ENCODE results near the gene SCTR. TPM values are rescaled to one million over a fixed set of nuclear protein-coding genes. Genes with fewer than 3 reads are reported as not detected.

The SCTR gene
- total RNA-seq, 1 experiment from 2014 or later, result not detected

DNA sequence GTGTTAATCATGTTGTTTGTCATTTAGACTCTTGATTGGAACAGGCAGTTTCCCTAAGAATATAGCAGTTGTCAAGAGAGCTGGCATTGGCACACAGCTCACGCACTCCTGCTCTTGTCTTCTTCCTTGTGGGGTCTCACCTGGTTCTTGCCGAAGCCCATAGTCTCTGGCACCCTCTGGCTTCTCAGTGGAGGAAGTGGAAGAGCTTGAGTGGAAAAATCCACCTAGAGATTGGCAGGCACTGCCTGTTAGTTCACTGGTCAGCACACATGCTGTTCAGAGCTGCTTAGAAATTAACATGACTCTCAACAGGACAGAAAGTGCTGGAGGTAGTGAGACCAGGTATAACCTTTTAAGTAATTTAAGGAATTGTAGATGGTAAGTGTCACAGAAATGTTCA lies 28.3 kb downstream of the SCTR start:
- Histone ChIP-seq H3K27me3 (ENCODE audit: control insufficient read depth, insufficient read depth, low read length) (no peaks in the 10 kb centered on the region), H3K4me3 (ENCODE audit: low read depth in 2 of 2, low read length in 2 of 2) (no peak overlapping the region), H3K9me3 (ENCODE audit: control insufficient read depth, insufficient read depth, low read depth, low read length) (no peaks in the 10 kb centered on the region), H3K27ac (ENCODE audit: low read length) (no peak overlapping the region), H3K4me1 (ENCODE audit: control insufficient read depth, insufficient read depth, low read length) (peaks cover 12% of the 10 kb centered on the region), H3K36me3 (ENCODE audit: control insufficient read depth, insufficient read depth, low read length) (no peaks in the 10 kb centered on the region)
- BruUV-seq (replicated peaks), result no TSS peak
- ChIA-PET CTCF (no interaction called here), POLR2A (no interaction called here)
- intact Hi-C loops (cut with micrococcal nuclease; ENCODE audit: unreplicated experiment), result no loop called here
- TF ChIP-seq REST (IDR thresholded peaks at IDR 0.05; ENCODE audit: insufficient read depth in 1 of 2, low read depth in 2 of 2, low read length in 1 of 2), result no peak
- no peak for TF ChIP-seq SIN3A (IDR thresholded peaks at IDR 0.05; ENCODE audit: borderline replicate concordance, insufficient read depth, low read depth, low read length)
- no peak for TF ChIP-seq TCF7L2 (IDR thresholded peaks at IDR 0.05; ENCODE audit: low read depth, low read length)
- TF ChIP-seq POLR2AphosphoS5 (IDR thresholded peaks at IDR 0.05; ENCODE audit: low read depth, low read length), result no peak
- TF ChIP-seq, protein P1, sequence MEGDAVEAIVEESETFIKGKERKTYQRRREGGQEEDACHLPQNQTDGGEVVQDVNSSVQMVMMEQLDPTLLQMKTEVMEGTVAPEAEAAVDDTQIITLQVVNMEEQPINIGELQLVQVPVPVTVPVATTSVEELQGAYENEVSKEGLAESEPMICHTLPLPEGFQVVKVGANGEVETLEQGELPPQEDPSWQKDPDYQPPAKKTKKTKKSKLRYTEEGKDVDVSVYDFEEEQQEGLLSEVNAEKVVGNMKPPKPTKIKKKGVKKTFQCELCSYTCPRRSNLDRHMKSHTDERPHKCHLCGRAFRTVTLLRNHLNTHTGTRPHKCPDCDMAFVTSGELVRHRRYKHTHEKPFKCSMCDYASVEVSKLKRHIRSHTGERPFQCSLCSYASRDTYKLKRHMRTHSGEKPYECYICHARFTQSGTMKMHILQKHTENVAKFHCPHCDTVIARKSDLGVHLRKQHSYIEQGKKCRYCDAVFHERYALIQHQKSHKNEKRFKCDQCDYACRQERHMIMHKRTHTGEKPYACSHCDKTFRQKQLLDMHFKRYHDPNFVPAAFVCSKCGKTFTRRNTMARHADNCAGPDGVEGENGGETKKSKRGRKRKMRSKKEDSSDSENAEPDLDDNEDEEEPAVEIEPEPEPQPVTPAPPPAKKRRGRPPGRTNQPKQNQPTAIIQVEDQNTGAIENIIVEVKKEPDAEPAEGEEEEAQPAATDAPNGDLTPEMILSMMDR (IDR thresholded peaks at IDR 0.05), result no peak
- in situ Hi-C loops (cut with HindIII; ENCODE audit: low pct_unique_long_range_greater_than_20kb, low sequenced_read_pairs), result no loop called here
- no peak for DNase-seq (ENCODE audit: low read depth, low spot score)
- ATAC-seq, result no peak

- Histone ChIP-seq H3K27me3 (ENCODE audit: control insufficient read depth, insufficient read depth, low read length) (no peaks in the 10 kb centered on the region), H3K9me3 (ENCODE audit: control insufficient read depth, insufficient read depth, low read depth, low read length) (no peaks in the 10 kb centered on the region), H3K4me1 (ENCODE audit: control insufficient read depth, insufficient read depth, low read length) (peaks cover 12% of the 10 kb centered on the region), H3K36me3 (ENCODE audit: control insufficient read depth, insufficient read depth, low read length) (no peaks in the 10 kb centered on the region), H3K27ac (ENCODE audit: low read length) (no peak overlapping the region), H3K4me3 (ENCODE audit: low read depth in 2 of 2, low read length in 2 of 2) (no peak overlapping the region)
- TF ChIP-seq, protein P1 (IDR thresholded peaks at IDR 0.05), result no peak
- TF ChIP-seq REST (IDR thresholded peaks at IDR 0.05; ENCODE audit: insufficient read depth in 1 of 2, low read depth in 2 of 2, low read length in 1 of 2) (no peak), TCF7L2 (IDR thresholded peaks at IDR 0.05; ENCODE audit: low read depth, low read length) (no peak), POLR2AphosphoS5 (IDR thresholded peaks at IDR 0.05; ENCODE audit: low read depth, low read length) (no peak), SIN3A (IDR thresholded peaks at IDR 0.05; ENCODE audit: borderline replicate concordance, insufficient read depth, low read depth, low read length) (no peak)
- in situ Hi-C loops (cut with HindIII; ENCODE audit: low pct_unique_long_range_greater_than_20kb, low sequenced_read_pairs) (no loop called here), intact Hi-C loops (cut with micrococcal nuclease; ENCODE audit: unreplicated experiment) (no loop called here)
- BruUV-seq (replicated peaks), result no TSS peak
- CTCF ChIA-PET, result interaction anchor here (1.1 kb wide), 1 partner anchor 18 kb away, joined by 3 read pairs; no protein-coding TSS in a partner anchor
- POLR2A ChIA-PET, result no interaction called here
- ATAC-seq (no peak), DNase-seq (ENCODE audit: low read depth, low spot score) (no peak)
Measured at GRCh38 chr2:119494163-119494790, 30.0 kb downstream of the SCTR start.

Measured in Panc1 (cell line).